Measurements from ENCODE around the gene OSR1.

OSR1 gene

GRCh38 chr2:19359021-19359357 lies 566 bp upstream of the OSR1 start:
- DNase-seq (ENCODE audit: low read depth in 2 of 2) = no peak

- no peak for DNase-seq (ENCODE audit: low read depth in 2 of 2)
Measured at GRCh38 chr2:19357402-19358241, 801 bp downstream of the OSR1 start.

- DNase-seq (ENCODE audit: low read depth in 2 of 2) = no peak
Measured at GRCh38 chr2:19356545-19357401, 1.6 kb downstream of the OSR1 start.

DNA sequence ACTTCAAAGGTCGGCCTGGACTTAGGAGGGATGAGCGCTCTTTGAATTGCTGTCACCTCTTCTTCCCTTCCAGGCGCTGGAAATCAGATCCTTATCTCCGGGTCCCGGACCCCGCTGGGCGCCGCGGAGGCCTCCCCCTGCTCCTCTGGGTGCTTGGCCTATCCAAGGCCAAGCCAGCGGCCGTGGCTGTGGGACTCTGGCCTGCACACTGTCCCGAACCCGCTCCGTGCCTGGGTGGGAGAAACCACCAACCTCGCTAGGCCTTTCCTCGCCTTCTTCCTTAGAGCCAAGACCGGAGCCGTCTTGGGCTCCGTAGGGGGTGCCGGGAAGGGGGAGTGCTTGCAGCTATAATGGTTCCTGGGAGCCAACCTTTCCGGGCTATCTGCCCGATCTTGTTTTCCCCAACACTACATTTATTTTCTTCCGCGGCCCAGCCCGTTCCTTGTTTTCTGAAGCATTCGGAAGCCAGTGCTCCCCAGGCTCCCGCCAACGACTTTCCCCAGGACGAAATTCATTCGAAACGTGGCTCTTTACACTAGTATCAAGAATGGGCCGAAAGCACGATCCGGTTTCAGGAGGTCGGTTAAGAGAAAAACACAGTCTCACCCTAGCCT lies 2.4 kb downstream of the OSR1 start:
- DNase-seq (ENCODE audit: low read depth in 2 of 2) = no peak

- no peak for DNase-seq (ENCODE audit: low read depth in 2 of 2)
Measured at GRCh38 chr2:19355416-19355821, 3.0 kb downstream of the OSR1 start.

GRCh38 chr2:19355014-19355405 lies 3.4 kb downstream of the OSR1 start:
- DNase-seq (ENCODE audit: low read depth in 2 of 2) = no peak

- DNase-seq (ENCODE audit: low read depth in 2 of 2) = no peak
Measured at GRCh38 chr2:19353721-19354050, 4.7 kb downstream of the OSR1 start.

- DNase-seq (ENCODE audit: low read depth in 2 of 2) = no peak
Measured at GRCh38 chr2:19352946-19353720, 5.3 kb downstream of the OSR1 start.

DNA sequence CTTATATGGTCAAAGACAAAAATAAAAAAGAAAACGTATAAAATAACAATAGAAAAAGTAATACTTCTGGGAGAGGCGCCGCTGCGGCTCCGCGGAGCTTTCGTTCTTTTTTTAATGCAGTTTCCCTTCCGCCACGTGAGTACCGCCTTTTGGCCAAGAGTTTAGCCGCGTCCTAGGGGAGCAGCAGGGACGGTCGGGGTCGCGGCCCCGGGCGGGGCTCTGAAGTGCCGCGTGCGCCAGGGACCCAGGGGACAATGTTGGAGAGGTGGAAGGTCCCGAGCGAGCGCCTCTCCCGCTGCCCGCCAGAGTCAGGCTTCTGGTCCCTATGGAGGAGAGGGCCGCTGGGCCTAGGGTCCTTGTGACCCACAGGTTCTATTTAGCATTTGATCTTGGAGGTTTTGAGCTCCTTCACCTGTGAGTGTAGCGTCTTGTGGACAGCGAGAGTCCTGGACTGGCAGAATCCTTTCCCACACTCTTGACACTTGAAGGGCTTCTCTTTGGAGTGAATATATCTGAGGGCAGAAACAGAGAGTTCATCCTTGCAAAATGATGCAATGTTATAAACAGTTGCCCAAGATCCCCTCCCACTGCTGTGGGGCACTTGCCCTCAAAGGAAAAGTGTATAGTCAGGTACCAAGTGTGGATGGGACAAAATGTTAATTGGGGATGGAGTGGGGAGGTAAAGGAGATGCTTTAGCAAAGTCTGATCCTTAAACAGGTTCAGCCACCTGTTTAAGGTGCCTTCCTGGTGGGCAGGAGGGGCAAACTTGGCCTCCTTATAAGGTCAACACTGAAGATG lies 6.3 kb downstream of the OSR1 start:
- DNase-seq (ENCODE audit: low read depth in 2 of 2) = no peak

- DNase-seq (ENCODE audit: low read depth in 2 of 2) = no peak
Measured at GRCh38 chr2:19351499-19351898, 6.9 kb downstream of the OSR1 start.

DNA sequence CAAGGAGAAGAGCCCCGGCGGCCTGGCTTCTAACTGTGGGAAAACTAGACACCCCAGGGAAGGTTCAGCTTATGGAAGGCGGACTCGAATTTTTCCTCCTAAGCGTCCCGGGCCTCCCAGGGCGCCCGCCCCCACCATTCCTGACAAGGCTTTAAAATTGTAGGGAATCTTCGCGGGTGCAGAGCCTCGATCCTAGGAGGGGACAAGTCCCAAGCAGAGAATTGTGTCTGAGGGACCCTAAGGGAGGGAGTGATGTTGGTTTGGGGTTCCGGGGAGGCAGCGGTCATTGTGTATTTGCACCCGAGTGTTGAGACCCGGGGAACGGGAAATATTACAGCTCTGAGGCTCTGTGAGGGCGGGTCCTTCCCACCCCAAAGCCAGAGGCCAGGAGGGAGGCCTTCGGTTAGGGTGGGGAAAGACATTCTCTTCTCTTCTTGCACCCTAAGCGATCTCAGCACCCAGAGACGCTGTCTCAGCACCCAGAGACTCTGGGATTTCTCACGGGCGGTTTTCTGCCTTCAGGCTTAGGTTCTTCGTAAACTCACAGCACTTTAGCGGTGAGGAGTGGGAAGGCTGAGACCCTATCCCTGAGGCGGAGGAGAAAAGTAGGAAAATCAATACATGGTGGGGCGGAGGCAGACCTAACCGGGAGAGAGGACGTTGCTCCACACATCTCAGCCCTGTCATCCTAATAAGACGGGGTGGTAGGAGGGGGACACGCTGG lies 7.6 kb downstream of the OSR1 start:
- DNase-seq (ENCODE audit: low read depth in 2 of 2) = no peak

GRCh38 chr2:19349911-19350677 lies 8.3 kb downstream of the OSR1 start:
- peak; percentile 42 to 53 for DNase-seq (ENCODE audit: low read depth in 2 of 2)

GRCh38 chr2:19348692-19349091 lies 9.7 kb downstream of the OSR1 start:
- DNase-seq (ENCODE audit: low read depth in 2 of 2) = no peak

GRCh38 chr2:19347619-19348562 lies 10.5 kb downstream of the OSR1 start:
- peak; percentile 83 to 86 for DNase-seq (ENCODE audit: low read depth in 2 of 2)

GRCh38 chr2:19346983-19347618 lies 11.3 kb downstream of the OSR1 start:
- no peak for DNase-seq (ENCODE audit: low read depth in 2 of 2)

DNA sequence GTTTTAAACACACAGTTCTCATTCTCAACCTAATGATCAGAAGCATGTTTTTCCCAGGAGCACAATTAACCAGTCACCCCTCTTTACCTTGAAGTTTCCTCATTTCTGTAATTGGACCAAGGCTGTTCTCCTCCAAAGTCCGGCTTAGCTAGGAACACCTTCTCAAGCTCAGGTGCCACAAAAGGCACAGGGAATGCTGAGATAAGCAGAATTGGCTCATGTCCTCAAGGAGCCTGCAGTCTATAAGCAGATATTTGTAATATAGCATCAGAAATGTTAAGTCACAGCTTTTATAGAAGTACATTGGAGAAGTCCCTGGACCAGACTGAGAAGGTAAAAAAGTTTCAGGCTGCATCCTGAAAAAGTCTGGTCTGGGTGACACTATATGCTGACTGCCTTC lies 20.7 kb downstream of the OSR1 start:
- no peak for DNase-seq (ENCODE audit: low read depth in 2 of 2)

DNA sequence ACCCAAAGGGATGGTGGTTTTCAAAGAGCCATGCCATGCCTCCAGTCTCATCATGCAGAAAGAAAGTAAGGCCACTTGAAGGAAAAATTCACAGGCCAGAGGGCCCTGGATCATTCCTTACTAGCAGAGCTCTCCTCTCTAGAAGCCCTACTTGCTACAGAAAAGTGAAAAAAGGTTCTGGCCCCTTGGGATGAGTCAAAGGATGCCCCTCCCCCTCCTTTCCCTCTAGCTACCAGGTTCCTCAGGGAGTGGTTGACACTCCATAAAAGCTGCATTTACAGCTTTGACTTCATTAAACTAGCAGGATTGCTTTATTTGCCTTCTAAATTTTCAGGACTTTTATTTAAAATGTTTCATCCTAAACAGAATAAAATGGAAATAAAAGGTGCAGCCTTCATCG lies 21.2 kb downstream of the OSR1 start:
- no peak for DNase-seq (ENCODE audit: low read depth in 2 of 2)

DNA sequence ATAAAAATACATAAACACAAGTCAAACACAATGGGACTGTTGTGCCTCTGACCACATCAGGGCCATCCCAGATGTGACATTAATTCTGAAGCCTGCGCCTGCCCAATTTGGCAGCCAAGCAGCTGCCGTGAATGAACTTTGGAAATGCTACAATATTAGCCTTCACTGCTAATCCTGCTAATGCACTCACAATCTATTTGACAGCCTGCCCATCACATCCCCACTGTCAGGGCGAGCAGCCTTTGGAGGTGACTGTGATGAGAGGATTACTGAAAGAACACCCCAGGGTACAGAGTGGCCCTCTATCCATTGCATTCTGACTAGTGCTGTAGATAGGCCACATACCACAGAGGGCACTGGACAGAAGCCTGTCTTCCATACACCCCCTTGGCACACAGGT lies 21.6 kb downstream of the OSR1 start:
- no peak for DNase-seq (ENCODE audit: low read depth in 2 of 2)
